ENCODE results near the gene C1orf216. TPM values are rescaled to one million over a fixed set of nuclear protein-coding genes. Genes with fewer than 3 reads are reported as not detected.

C1orf216 gene
- total RNA-seq, 1 donor from 2014 or later, result 6.0 TPM

GRCh38 chr1:35683012-35683411 is 35.7 kb downstream of the C1orf216 start:
- TF ChIP-seq CTCF (conservative IDR thresholded peaks at IDR 0.05; ENCODE audit: low read depth, low read length), result no peak
- H3K4me3 ChIP-seq (ENCODE audit: low read depth, low read length), result no peak overlapping the region
- no peak for DNase-seq (ENCODE audit: low read depth)

- no peak for DNase-seq (ENCODE audit: low read depth)
- H3K4me3 ChIP-seq (ENCODE audit: low read depth, low read length), result no peak overlapping the region
- TF ChIP-seq CTCF (conservative IDR thresholded peaks at IDR 0.05; ENCODE audit: low read depth, low read length), result no peak
Measured at GRCh38 chr1:35680271-35680670, 38.4 kb downstream of the C1orf216 start.

- H3K4me3 ChIP-seq (ENCODE audit: low read depth, low read length), result no peak overlapping the region
- TF ChIP-seq CTCF (conservative IDR thresholded peaks at IDR 0.05; ENCODE audit: low read depth, low read length), result no peak
- DNase-seq (ENCODE audit: low read depth), result peak; percentile 27
Measured at GRCh38 chr1:35675773-35676172, 42.9 kb downstream of the C1orf216 start.

- no peak for TF ChIP-seq CTCF (conservative IDR thresholded peaks at IDR 0.05; ENCODE audit: low read depth, low read length)
Measured at GRCh38 chr1:35674111-35674510, 44.6 kb downstream of the C1orf216 start.

GRCh38 chr1:35672116-35672515 is 46.6 kb downstream of the C1orf216 start:
- no peak for DNase-seq (ENCODE audit: low read depth)
- TF ChIP-seq CTCF (conservative IDR thresholded peaks at IDR 0.05; ENCODE audit: low read depth, low read length), result no peak
- no peak overlapping the region for H3K4me3 ChIP-seq (ENCODE audit: low read depth, low read length)

More at GRCh38 chr1:35674111-35674510, 44.6 kb downstream of the C1orf216 start:
- DNase-seq (ENCODE audit: low read depth), result no peak
- no peak overlapping the region for H3K4me3 ChIP-seq (ENCODE audit: low read depth, low read length)

GRCh38 chr1:35668506-35668905 is 50.2 kb downstream of the C1orf216 start:
- no peak for DNase-seq (ENCODE audit: low read depth)
- no peak overlapping the region for H3K4me3 ChIP-seq (ENCODE audit: low read depth, low read length)
- no peak for TF ChIP-seq CTCF (conservative IDR thresholded peaks at IDR 0.05; ENCODE audit: low read depth, low read length)

GRCh38 chr1:35666916-35667315 is 51.8 kb downstream of the C1orf216 start:
- DNase-seq (ENCODE audit: low read depth), result no peak
- no peak for TF ChIP-seq CTCF (conservative IDR thresholded peaks at IDR 0.05; ENCODE audit: low read depth, low read length)
- H3K4me3 ChIP-seq (ENCODE audit: low read depth, low read length), result no peak overlapping the region
